GM19452 (cell line): ENCODE data around the gene MIDN.

ENCODE experiments used
- ATAC-seq: cut with Tn5 transposase; IDR thresholded peaks from one replicate; pipeline ENCODE4 v1.9.1; 2021; ENCODE audit not compliant: unreplicated experiment

The MIDN gene

DNA sequence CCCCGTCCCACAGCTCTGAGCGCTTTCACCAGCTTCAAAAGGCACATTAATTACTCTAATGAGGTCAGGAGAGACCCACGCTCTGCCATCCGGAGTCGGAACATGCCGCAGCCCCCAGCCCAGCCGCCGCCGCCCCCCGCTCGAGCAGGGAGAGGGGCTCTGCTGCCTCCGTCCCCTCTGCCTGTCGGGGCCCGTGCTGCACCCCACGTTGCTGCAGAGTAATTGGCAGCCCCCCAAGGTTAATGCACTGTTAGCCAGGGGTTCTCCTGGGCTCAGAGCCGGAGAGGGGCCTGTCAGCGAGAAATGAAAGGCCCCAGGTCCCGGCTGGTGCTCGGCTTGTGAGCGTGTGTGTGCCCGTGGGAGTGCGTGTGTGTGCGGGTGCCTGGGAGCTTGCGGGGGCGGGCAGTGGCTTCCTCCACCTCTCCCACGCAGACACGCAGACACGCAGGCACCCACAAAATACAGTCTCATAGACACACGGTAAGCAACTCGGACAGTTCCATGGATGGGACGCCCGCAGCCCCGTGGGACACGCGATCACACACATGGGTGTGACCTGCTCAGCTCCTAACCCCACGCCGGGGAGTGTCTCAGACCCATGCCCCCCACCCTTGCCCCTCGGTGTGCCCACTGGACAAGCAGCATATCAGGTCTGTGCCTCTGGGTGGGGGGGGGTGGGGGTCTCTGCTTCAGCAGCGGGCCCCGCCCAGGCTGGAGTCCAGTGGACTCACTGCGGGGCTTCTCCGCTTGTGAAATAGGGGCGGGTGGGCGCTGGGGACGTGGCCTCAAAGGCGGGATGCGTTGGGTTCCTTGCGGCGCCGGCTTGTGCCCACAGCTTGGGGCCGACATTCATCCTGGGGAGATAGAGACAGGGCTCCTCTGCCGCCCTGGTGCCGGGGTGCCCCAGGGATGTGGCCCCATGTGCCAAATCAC is 32.5 kb downstream of the MIDN start:
- no peak for ATAC-seq

DNA sequence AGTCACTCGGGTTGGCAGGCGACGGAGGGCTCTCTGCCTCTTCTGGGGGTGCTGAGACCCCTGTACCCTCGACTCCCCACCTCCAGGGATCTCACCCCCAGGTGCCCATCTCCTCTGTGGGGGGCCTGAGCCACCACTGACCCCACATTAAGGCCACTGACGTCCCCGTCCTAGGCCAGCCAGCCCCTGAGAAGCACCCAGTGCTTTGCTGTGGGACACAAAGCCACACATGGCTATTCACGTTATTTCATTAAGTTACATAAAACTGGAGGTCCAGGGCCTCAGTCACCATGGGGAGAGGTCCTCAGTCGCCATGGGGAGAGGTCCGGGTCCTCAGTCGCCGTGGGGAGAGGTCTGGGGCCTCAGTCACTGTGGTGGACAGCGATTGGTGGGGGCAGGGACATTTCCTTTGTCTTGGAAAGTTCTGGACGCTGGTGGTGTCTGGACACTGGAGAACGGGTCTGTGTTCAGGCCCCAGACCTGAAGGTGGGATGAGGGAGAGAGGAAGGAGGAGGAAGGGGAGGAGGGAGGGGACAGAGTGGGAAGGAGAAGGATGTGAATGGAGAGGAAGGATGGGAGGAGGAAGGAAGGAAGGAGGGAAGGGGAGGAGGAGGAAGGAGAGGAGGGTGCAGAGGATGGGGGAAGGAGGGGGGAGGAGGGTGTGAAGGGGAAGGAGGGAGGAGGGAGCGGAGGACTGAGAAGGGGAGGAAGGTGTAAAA is 33.3 kb downstream of the MIDN start:
- no peak for ATAC-seq

GRCh38 chr19:1282588-1283206 is 34.3 kb downstream of the MIDN start:
- no peak for ATAC-seq

GRCh38 chr19:1283207-1283916 is 35.0 kb downstream of the MIDN start:
- no peak for ATAC-seq

- ATAC-seq: no peak
Observed at GRCh38 chr19:1283917-1284292, 35.5 kb downstream of the MIDN start.

- no peak for ATAC-seq
Observed at GRCh38 chr19:1284293-1284978, 36.1 kb downstream of the MIDN start.

DNA sequence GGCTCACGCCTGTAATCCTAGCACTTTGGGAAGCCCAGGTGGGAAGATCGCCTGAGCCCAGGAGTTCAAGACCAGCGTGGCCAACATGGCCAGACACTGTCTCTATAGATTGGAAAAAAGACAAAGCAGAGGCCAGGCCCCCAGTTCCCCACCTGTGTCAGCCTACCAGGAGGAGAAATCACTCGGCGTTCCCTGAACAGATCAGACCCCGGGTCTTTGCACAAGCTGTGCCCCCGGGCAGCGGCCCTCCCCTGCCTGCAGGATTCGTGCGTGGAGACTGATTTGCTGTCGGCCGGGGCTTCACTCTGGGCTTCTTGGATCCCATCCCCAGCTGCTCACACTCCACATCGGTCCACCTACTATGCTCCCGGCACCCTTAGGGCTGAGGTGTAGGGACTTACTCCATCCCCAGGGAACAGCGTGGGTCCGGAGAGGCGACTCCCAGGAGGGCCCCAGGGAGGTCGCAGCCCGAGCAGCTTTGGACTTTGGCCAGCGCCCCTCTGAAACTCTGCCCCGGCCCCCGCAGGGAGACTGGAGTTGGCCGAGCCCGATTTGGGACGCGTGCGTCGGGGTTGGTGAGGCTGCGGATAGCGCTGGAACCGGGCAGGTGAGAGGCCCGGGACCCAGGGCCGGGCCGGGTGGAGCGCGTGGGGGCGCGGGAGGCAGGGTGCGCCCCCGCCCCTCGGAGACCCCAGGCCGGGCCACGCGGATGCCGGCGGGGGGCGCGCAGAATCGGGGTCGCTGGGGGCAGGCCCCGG is 36.8 kb downstream of the MIDN start:
- no peak for ATAC-seq

DNA sequence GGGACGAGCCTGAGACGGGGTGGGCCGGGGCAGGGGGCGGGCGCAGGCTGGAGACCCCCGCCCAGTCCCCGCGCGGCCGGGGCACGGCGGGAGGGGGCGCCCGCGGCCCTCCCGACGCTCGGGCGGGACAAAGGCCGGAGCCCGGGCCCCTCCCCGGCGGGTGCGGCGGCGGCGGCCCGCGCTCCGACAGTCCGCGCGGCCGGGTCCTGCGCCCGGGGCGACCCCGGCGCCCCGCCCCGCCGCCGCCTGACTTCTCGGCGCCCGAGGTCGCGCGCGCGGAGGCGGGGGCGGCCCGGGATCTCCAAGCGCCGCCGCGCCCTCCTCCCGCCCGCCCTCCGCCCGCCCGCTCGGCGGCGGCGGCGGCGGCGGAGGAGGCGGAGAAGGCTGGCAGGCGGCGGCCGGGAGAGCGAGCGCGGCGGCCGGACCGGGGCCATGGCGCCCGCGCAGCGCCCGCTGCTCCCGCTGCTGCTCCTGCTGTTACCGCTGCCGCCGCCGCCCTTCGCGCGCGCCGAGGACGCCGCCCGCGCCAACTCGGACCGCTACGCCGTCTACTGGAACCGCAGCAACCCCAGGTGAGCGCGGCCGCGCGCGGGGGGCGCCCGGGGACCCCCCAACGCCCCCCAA is 37.5 kb downstream of the MIDN start, which contains the start of gene EFNA2:
EFNA2 (plus strand) TSS at position 137 of the 624 bp plus-strand sequence; CDS start at position 433, 296 bp downstream.
- ATAC-seq: no peak

- no peak for ATAC-seq
Observed at GRCh38 chr19:1286487-1287353, 38.3 kb downstream of the MIDN start.

GRCh38 chr19:1287354-1288225 is 39.2 kb downstream of the MIDN start:
- ATAC-seq: no peak

GRCh38 chr19:1288226-1288612 is 39.8 kb downstream of the MIDN start:
- ATAC-seq: no peak

DNA sequence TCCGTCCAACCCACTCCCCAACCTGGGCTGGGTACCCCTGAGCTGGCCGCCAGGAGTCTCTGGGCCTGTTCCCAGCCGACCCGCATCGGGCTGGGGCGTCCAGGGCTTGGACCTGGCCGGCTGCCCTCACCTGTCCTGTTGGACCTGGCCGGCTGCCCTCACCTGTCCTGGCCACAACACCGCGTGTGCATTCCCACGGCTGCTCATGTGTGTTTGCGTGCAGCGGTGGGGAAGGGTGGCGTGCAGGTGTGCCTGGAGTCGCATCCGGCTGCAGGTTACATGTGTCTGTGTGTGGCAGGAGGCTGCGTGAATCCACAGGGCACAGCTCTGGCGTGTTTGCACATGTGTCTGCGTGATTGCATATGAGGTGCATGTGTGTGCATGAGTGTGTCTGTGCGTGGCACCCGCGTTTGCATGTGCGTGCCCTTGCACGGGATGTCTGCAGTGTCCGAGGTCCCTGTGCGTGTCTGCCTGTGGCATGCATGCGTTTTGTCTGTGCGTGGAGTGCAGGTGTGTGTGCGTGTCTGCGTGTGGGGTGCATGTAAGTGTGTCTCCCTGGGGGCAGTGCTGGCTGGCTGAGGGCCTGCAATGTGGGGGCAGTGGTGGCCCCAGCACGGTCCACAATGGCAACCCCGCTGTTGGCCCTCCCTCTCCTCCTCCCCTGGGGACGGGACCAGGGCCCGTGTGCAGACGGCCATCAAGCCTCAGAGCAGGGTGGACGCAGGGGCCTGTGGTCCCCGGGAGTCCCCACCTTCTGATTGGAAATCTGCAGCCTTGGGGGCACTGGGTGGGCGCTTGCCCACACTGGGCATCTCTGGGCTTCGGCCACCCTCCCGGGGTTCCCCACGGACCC is 40.7 kb downstream of the MIDN start:
- ATAC-seq: no peak

DNA sequence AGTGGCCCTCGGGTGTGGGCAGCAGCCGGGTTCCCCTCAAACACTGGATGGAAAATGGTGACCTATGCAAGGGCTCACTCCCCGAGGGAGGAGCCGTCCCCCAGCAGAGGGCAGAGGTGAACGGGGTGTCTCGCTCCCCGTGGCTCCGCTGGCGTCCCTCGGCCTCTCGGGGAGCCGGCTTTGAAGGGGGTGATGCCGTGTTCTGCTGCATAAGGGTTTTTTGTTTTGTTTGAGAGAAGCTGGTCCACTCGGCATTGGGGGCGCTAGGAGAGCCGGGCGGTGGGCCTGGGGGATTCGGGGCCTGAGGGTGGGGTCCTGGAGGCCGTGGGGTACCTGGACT is 41.3 kb downstream of the MIDN start:
- ATAC-seq: no peak

DNA sequence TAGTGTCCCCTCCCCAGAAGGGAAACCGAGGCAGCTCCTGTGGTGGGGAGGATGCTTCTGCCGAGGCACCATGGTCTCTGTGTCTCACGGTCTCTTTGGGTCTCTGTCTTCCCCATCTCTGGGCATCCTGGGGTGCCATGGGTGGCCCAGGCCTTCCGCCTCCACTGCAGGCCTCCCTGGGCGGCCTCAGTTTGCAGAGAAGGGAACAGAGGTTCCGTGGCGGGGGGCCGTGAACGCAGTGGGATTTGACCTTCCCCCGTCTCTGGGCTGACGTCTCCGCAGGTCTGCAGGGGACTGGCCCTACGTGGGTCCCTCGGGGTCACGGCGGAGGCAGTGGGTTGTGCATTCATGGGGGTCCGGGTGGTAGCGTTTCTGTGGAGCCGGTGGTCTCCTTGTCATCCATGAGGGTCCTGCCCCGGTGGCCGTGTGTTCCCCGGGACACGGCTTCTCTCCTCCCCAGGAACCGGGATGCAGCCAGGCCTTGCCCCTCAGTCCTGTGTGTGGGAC is 41.9 kb downstream of the MIDN start:
- ATAC-seq: no peak

DNA sequence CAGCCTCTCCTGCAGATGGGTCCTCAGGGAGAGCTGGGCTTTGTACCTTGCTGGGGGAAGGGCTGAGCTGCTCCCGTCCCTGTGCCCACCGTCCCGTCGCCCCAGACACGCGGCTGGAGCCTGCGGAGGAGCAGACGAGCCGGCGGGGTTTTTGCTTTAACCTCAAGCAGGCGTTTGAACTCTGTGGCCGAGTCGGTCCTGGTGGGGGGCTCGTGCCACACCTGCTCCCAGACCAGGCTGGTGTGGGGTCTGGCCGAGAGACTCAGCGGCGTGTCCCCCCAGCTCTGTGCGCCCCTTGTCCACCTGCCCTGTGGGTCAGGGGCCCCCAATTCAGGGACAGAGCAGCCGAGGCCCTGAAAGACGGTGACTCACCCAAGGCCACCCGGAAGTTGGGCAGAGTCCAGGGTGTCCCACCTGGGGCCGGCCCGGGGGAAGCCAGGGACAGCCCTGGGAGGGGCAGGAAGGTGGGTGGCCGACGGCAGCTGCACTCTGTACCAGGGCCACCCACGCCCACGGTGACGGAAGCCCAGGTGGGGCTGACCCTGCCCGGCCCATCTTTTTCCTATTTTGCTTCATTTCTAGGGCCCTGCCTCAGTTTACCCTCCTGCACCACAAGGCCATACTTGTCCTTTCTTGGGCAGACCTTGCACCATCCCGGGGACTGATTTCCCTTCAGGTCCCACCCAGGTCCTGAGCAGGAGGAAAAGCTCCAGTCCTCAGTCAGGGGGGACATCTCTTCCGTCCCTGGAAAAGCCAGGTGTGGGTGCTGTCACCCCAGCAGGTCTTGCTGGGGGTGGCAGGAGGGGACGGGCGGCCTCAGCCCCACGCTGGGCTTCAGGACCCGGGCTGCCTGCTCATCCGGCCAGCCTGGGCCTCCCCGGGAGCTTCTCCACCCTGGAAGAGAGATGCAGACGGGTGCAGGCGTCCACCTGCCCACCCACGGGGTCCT is 42.6 kb downstream of the MIDN start:
- no peak for ATAC-seq
